Stimulated activated CD4-positive, alpha-beta T cell treated with anti-CD3 and anti-CD28 coated beads, Interleukin-12 subunit alpha, Interleukin-12 subunit beta, amount 100 ng/mL, for 48 hours (primary cell): ENCODE measurements around the gene FRAS1.
"Not testable (repeated sequence)": the region's sequence is repeated elsewhere in the genome, so short reads cannot be mapped to it uniquely, and the experiment has no call there.

Experiments used
- DNase-seq, 3 donors: peaks; one replicate each; pipeline ENCODE4 v3.0.0-alpha.2; 2020; ENCODE audit warnings: low read depth in 2 of 3, low spot score in 1 of 3

FRAS1 gene

DNA sequence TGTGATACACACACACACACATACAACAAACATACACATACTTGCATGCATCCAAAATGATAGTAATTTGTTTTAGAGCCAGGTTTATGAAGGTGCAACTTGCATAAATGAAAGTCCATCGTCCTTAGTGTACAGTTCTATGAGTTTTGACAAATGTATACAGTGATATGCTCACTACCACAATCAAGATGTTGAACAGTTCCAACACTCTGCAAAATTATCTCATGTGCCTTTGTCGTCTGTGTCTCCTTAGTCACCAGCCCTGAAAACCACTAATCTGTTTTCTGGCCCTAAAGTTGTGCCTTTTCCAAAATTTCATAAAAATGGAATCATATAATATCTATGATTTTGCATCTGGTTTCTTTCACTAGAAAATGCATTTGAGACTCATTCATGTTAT is 426.7 kb downstream of the FRAS1 start:
- no peak for DNase-seq

DNA sequence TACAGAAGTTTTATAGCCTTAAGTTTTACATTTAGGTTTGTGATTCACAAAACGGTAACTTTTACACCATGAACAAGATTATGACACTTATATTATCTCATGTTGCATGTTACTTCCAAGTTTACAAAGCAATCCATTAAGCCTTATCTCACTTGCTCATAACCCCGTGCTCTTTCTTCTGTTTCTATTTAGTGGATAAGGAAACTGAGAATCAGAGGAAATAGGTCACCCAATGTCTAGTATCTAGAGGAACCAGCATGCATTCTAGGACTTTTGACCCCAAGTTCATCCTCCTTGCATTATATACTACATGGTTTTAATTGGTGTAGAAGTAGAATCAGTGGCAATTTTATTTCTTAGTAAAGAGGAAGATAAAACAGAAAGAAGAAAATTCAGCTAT is 427.5 kb downstream of the FRAS1 start:
- no peak for DNase-seq

DNA sequence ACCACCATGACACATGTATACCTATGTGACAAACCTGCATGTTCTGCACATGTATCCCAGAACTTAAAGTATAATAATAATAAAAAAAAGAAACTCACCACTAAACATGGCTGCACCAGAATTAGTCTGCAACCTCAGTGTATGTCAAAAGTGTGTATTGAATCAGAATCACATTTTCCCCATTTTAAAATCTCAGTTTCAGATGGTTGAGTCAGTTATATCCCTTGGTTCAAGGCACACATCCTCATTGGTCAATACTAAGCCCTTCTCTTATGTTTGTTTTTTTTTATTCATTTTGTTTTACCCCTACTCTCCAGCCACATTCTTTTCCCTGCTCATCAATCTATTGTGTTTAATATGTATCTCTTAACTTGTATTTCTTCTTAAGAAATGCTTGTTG is 436.6 kb downstream of the FRAS1 start:
- DNase-seq = no peak

DNA sequence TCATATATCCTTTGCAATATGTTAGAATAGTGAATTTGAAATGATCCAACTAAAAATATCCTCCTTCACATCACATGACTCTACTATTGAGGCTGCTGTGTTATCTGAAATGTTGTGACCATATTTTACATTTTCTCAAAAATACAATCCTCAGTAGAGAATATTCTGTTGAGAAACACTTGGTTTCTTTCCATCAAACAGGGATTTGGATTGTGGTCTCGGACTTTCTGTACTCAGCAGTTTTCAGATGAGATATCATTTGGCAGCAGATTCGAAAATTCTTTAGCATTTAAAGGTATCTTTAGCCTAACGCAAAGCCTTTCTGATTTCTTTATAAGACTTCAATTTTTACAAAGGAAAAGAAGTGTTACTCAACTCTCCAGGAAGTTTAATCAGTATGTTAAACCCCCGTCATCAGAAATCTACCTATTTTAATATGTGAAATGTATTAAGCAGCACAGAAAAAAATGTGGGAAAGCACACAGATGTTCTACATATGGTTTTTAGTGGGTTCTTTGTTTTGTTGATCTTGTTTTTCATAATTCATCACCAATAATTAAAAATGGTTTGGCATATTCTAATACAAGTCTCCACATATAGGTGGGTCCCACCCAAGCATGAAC is 439.0 kb downstream of the FRAS1 start:
- no peak for DNase-seq

DNA sequence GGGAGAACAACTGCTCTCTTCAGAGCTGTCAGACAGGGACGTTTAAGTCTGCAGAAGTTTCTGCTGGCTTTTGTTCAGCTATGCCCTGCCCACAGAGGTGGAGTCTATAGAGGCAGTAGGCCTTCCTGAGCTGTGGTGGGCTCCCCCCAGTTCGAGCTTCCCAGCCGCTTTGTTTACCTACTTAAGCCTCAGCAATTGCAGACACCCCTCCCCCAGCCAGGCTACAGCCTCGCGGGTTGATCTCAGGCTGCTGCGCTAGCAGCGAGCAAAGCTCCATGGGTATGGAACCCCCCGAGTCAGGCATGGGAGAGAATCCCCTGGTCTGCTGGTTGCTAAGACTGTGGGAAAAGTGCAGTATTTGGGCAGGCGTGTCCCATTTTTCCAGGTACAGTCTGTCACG is 449.1 kb downstream of the FRAS1 start:
- not testable (repeated sequence) for DNase-seq

DNA sequence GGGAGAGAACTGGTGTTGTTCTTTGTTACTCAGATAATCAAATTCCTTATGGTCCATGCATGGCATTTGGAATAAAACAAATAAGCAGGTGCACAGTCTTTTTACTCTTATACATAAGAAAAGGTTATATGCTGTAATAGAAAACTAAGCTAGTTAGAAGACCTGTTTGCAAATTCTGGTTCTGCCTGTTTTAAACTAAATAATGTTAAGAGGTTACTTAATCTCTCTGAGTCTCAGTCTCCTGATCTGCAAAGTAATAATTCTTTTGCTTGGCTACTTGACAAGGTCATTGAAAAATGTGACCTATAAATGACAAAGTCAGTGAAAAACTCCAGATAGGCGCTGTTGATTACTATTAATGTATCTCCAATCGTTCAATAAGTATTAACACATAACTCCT is 451.9 kb downstream of the FRAS1 start:
- no peak for DNase-seq

GRCh38 chr4:78510108-78510507 is 453.0 kb downstream of the FRAS1 start:
- DNase-seq = no peak

DNA sequence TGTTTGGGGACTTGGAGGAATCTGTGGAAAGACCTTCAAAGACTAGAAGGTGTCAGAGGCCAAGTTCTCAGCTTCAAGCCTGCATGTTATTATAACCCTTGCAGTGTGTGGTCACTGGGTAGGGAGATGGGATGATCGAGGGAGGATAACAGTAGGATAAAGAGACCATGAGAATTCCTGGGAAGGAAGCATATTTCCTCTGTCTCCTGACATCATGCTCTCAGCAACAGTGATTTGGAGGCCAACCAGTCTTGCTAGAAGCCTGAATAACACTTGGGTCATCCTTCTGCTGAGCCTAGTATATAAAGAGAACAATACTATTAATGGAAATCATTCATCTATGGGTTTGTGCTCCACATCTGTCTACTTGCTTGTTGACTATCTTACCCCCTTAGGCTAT is 453.6 kb downstream of the FRAS1 start:
- no peak for DNase-seq

DNA sequence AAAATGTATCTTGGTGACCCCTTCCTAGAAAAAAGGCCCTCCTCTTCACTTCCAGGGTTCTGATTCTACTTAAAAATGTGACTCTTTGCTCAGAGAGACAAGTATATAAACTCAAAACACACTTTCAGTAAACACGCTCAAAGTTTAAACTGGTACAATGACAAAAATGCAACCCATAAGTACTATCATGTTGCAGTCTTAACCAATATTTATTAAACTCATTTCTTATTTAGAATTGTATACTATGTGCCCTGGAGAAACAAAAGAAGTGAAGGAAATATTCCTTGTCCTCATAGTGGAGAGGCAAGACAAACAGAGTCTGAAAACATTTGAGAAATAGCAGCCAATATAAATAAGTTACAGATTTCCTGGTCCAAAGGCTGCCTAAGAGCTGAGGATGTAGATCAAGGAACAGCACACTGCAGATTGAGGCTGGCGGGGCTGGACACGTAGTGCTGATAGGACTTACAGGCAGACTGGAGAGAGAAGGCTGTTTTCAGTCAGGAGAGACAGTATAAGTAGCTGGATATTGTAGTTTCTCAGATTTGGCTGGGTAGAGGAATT is 455.3 kb downstream of the FRAS1 start:
- DNase-seq = no peak

- no peak for DNase-seq
Measured at GRCh38 chr4:78513411-78513975, 456.4 kb downstream of the FRAS1 start.

DNA sequence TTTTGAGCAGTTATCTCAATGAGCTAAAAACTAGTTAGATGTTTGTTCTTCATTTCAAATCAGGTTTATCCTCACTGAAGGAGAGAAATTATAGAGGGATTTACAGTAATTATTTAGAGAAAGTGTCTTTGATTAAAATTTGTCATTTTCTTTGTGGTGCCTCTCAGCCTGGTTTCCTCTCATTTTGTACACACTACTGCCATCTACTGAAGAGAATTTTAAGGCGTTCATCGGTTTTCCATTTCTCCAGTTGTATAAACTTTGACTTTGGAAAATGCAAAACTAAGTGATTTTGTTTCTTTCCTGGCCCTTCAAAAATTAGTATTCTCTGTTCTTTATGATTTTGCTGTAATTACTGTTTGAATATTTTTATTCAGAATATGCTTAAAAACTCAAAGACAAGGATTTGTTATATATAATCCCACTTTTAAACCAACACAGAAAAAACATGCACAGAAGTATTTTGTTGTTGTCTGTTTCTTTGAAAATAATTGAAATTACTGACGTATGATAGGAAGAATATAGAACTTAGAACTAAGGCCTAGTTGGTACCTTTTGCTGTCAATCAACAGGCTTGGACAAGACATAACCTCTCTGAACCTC is 460.0 kb downstream of the FRAS1 start:
- DNase-seq = no peak

- no peak for DNase-seq
Measured at GRCh38 chr4:78518561-78518960, 461.4 kb downstream of the FRAS1 start.

DNA sequence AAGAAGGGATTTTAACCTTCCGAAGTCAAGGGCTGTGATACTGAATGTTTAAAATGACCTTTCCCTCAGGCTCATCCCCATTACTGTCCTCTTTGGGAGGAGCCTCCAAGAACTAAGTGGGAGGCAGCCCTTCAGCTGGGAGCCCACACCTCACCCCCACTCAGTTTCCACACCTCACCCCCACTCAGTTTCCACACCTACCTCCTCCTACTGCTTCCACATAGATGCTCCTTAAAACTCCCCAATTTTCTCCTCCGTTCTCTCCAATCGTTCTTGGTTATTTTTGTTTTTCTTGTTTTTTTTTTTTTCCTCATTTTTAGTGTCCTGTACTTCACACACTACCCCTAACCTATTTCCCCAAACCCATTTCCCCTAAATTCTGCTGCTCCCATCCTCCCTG is 462.8 kb downstream of the FRAS1 start:
- DNase-seq = no peak

DNA sequence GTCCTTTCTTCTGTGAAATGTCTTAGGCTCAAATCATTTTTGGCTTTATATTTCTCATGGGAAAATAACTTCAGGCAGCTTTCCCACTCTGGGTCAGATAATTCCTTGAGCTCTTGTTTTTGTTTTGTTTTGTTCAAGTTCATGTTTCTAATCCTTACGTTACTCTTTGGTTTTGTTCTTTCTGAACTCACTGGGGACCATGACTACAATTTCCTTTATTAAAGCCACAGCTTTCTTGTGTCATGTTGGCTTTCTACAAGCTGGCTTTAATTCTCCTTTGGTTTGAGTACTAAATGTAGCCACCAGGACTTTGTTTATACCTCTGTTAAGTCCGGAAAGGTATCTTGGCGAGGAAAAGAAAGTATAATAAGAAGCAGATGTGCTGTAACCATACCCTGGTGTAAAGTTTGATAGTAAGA is 463.7 kb downstream of the FRAS1 start:
- no peak for DNase-seq

DNA sequence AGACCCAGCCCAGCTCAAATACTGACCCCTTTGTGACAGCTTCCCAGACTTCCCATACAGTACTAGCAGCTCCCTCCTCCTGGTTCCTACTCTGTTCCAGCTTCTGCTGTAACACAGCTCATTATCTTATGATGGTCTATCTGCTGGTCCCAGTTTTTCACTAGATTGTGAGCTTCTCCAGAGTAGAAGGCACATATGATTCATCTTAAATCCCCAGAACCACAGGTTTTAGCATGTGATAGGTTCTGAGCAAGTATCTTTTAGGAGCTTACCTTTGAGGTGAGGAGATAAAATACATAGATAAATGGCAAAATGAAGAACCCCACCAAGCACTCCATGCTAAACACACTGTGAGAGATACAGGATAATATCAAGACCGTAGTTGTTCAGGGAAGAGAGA is 466.9 kb downstream of the FRAS1 start:
- no peak for DNase-seq

DNA sequence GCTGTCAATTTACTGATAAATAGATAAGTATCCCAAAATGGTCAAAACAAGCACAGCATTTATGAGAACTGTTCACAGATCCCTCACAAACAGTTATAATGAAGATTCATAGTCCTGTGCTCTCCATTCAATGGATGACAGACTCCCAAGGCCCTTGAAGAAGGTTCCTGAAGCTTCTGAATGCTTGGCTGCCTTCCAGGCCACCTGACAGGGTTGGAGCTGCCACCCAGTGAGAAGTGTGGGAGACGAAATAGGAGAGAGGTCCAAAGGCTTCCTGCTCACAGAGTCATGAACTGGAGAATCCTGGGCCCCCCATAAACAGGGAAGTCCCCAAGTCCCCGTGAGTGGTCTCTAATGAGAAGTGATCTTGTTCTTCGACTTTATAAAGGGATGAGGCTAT is 468.4 kb downstream of the FRAS1 start:
- no peak for DNase-seq

DNA sequence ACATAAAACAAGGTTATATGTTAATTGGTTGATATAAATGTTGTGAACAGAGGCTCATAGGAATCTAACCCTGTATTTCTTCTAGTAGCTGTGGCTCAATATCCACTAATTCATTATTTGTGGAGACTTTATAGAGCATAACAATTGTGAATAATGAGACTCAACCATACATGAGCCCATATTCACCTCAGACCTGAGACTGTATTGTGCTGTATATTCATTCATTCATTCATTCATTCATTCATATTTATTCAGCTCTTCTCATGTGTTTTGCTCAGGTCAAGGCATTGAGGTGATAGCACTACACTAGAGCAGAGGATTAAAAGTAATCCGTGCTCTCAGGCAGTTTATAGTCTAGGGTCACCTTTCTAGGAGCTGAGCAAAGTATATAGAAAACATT is 470.0 kb downstream of the FRAS1 start:
- no peak for DNase-seq

GRCh38 chr4:78527555-78527954 is 470.4 kb downstream of the FRAS1 start:
- DNase-seq = no peak

DNA sequence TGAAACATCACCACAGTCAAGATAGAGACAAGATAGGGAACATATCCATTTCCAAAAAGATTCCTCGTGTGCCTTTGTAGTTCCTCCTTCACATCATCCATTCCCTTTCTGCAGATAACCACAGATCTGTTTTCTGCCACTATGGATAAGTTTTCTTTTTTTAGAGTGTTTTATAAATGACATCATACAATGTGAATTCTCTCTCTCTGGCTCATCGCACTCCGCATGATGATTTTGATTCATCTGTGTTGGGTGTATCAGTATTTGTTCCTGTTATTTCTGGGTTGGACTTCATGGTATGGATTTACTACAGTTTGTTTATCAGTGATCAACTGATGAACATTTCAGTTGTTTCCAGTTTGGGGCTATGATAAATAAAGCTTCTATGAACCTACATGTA is 471.2 kb downstream of the FRAS1 start:
- DNase-seq = no peak

GRCh38 chr4:78529569-78530209 is 472.6 kb downstream of the FRAS1 start:
- no peak for DNase-seq

- no peak for DNase-seq
Measured at GRCh38 chr4:78532046-78532445, 474.9 kb downstream of the FRAS1 start.

- DNase-seq = no peak
Measured at GRCh38 chr4:78533854-78534253, 476.7 kb downstream of the FRAS1 start.
